GM12878 (cell line): Measurements from ENCODE around the gene C7orf33.
"Not testable (repeated sequence)": the region's sequence is repeated elsewhere in the genome, so short reads cannot be mapped to it uniquely, and the experiment has no call there.

Source experiments
- CREB1 ChIP-seq: IDR thresholded peaks from 2 replicates; pipeline ENCODE4 v1.6.1; 2012; ENCODE audit warnings: low read depth, mild to moderate bottlenecking, inconsistent platforms
- EP300 ChIP-seq, 2 experiments: fragments of 150-350 bp in 1 of 2; IDR thresholded peaks; 2 replicates each; pipeline ENCODE4 v1.6.1; 2011 to 2012; ENCODE audit warnings: low read depth in 2 of 2, low read length in 2 of 2, borderline replicate concordance in 1 of 2, improper control_type of control experiment in 1 of 2, inconsistent platforms in 1 of 2; ENCODE audit not compliant: control insufficient read depth in 1 of 2
- EZH2 ChIP-seq: IDR thresholded peaks from 2 replicates; pipeline ENCODE4 v1.6.1; 2012; ENCODE audit warnings: low read depth, mild to moderate bottlenecking, control low read depth, inconsistent platforms, low read length, borderline replicate concordance; ENCODE audit not compliant: control insufficient read depth
- HDGF ChIP-seq: fragments of 450-650 bp; IDR thresholded peaks from 2 replicates; pipeline ENCODE4 v1.6.1; 2016; ENCODE audit warnings: antibody characterized with exemption
- NRF1 ChIP-seq: conservative IDR thresholded peaks from 2 replicates; pipeline ENCODE4 v1.6.1; 2011; ENCODE audit warnings: mild to moderate bottlenecking, low read depth, low read length, improper control_type of control experiment
- POLR2A ChIP-seq: IDR thresholded peaks from 2 replicates; pipeline ENCODE4 v1.6.1; 2011; ENCODE audit warnings: low read depth, mild to moderate bottlenecking, low read length
- RCOR1 ChIP-seq: conservative IDR thresholded peaks from 2 replicates; pipeline ENCODE4 v1.6.1; 2012; ENCODE audit warnings: low read depth, low read length, improper control_type of control experiment
- RELA ChIP-seq: fragments of 450-650 bp; IDR thresholded peaks from 2 replicates; pipeline ENCODE4 v1.8.0; 2014; ENCODE audit warnings: borderline replicate concordance; ENCODE audit not compliant: partially characterized antibody
- ZNF207 ChIP-seq: fragments of 450-650 bp; IDR thresholded peaks from 2 replicates; pipeline ENCODE4 v1.6.1; 2014; ENCODE audit warnings: antibody characterized with exemption, mild to moderate bottlenecking, borderline replicate concordance
- TF ChIP-seq, protein P1 (sequence below), 3 experiments: IDR thresholded peaks in 2 of 3; conservative IDR thresholded peaks in 1 of 3; 2 replicates each; pipeline ENCODE4 v1.5.1; 2011; ENCODE audit warnings: low read depth in 3 of 3, low read length in 3 of 3, mild to moderate bottlenecking in 3 of 3, control low read depth in 2 of 3, moderate library complexity in 2 of 3, inconsistent platforms in 1 of 3, mixed read lengths in 1 of 3; ENCODE audit not compliant: control insufficient read depth in 2 of 3, insufficient read depth in 1 of 3; ENCODE audit errors: extremely low read depth in 1 of 3
- TF ChIP-seq, protein P2 (sequence below): IDR thresholded peaks from 2 replicates; pipeline ENCODE4 v1.6.1; 2012; ENCODE audit warnings: mild to moderate bottlenecking, low read depth, low read length

DNA sequence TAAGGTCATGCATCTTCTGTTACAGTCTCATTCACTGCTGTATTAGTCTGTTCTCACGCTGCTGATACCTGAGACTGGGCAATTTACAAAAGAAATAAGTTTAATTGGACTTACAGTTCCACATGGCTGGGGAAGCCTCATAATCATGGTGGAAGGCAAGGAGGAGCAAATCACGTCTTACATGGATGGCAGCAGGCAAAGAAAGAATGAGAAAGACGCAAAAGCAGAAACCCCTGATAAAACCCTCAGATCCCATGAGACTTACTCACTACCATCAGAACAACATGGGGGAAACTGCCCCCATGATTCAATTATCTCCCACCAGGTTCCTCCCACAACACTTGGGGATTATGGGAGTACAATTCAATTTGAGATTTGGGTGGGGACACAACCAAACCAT, 5.8 kb downstream of the C7orf33 start:
- TF ChIP-seq ZNF207; EP300 (IDR thresholded peaks at IDR 0.05; ENCODE audit: borderline replicate concordance in 1 of 2, control insufficient read depth in 1 of 2, low read depth in 2 of 2, low read length in 2 of 2); EZH2; CREB1; RELA; HDGF; RCOR1; POLR2A; NRF1: not testable (repeated sequence)
- TF ChIP-seq, protein P1, sequence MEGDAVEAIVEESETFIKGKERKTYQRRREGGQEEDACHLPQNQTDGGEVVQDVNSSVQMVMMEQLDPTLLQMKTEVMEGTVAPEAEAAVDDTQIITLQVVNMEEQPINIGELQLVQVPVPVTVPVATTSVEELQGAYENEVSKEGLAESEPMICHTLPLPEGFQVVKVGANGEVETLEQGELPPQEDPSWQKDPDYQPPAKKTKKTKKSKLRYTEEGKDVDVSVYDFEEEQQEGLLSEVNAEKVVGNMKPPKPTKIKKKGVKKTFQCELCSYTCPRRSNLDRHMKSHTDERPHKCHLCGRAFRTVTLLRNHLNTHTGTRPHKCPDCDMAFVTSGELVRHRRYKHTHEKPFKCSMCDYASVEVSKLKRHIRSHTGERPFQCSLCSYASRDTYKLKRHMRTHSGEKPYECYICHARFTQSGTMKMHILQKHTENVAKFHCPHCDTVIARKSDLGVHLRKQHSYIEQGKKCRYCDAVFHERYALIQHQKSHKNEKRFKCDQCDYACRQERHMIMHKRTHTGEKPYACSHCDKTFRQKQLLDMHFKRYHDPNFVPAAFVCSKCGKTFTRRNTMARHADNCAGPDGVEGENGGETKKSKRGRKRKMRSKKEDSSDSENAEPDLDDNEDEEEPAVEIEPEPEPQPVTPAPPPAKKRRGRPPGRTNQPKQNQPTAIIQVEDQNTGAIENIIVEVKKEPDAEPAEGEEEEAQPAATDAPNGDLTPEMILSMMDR (IDR thresholded peaks at IDR 0.05 in 2 of 3, conservative IDR thresholded peaks at IDR 0.05 in 1 of 3; ENCODE audit: control insufficient read depth in 2 of 3, extremely low read depth in 1 of 3, insufficient read depth in 1 of 3, low read depth in 3 of 3, low read length in 3 of 3): not testable (repeated sequence)
- TF ChIP-seq, protein P2, sequence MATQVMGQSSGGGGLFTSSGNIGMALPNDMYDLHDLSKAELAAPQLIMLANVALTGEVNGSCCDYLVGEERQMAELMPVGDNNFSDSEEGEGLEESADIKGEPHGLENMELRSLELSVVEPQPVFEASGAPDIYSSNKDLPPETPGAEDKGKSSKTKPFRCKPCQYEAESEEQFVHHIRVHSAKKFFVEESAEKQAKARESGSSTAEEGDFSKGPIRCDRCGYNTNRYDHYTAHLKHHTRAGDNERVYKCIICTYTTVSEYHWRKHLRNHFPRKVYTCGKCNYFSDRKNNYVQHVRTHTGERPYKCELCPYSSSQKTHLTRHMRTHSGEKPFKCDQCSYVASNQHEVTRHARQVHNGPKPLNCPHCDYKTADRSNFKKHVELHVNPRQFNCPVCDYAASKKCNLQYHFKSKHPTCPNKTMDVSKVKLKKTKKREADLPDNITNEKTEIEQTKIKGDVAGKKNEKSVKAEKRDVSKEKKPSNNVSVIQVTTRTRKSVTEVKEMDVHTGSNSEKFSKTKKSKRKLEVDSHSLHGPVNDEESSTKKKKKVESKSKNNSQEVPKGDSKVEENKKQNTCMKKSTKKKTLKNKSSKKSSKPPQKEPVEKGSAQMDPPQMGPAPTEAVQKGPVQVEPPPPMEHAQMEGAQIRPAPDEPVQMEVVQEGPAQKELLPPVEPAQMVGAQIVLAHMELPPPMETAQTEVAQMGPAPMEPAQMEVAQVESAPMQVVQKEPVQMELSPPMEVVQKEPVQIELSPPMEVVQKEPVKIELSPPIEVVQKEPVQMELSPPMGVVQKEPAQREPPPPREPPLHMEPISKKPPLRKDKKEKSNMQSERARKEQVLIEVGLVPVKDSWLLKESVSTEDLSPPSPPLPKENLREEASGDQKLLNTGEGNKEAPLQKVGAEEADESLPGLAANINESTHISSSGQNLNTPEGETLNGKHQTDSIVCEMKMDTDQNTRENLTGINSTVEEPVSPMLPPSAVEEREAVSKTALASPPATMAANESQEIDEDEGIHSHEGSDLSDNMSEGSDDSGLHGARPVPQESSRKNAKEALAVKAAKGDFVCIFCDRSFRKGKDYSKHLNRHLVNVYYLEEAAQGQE: not testable (repeated sequence)
